Measurements from ENCODE around the gene GPR55.

- TF ChIP-seq CTCF (conservative IDR thresholded peaks at IDR 0.05; ENCODE audit: low read depth, low read length) (no peak), EZH2 (IDR thresholded peaks at IDR 0.05; ENCODE audit: low read length, unreplicated experiment) (no peak), EZH2phosphoT487 (IDR thresholded peaks at IDR 0.05; ENCODE audit: borderline replicate concordance, low read length) (no peak)
These were observed 5.4 kb downstream of the GPR55 start for GRCh38 chr2:230919681-230920080.
